ENCODE data around the gene COL24A1.

DNA sequence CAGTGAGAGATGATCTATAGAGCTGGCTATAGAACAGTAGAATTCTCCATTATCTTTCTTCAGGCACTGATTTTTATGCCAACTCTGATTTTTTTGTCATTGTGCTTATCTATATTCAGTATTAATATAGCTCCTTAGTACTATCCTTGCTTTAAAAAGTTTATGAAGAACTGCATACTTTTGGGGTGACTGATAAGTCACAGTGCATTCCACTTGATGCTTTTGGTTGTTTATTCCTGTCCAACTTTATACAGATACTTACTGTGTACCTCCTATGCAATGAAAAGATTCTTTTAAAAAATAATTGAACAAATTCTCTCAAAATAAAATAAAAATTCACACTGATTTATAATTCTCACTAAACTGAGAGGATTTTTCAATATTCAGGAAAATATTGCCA lies 71.6 kb downstream of the COL24A1 start:
- TF ChIP-seq CTCF (IDR thresholded peaks at IDR 0.05) = no peak
- no peak for TF ChIP-seq POLR2A (IDR thresholded peaks at IDR 0.05)

Measured in breast epithelium (tissue), 3 donors.